SK-N-SH (cell line): Measurements from ENCODE around the gene TERT.

Experiments
- CTCF ChIP-seq: fragments of 200-600 bp; sonication (generic); IDR thresholded peaks from 2 replicates; pipeline ENCODE4 v1.6.1; 2017; ENCODE audit warnings: antibody characterized with exemption, mild to moderate bottlenecking, moderate library complexity
- EZH2phosphoT487 ChIP-seq: fragments of 200-600 bp; sonication (generic); IDR thresholded peaks from 2 replicates; pipeline ENCODE4 v1.6.1; 2017; ENCODE audit warnings: low read depth, mixed run types, mild to moderate bottlenecking, antibody characterized with exemption, moderate library complexity, borderline replicate concordance
- JUND ChIP-seq: IDR thresholded peaks from 2 replicates; pipeline ENCODE4 v1.4.0; 2012
- REST ChIP-seq: IDR thresholded peaks from 2 replicates; pipeline ENCODE4 v1.6.1; 2012; ENCODE audit warnings: mild to moderate bottlenecking, low read depth, low read length, moderate library complexity

GRCh38 chr5:1221721-1222120 is 73.1 kb downstream of the TERT start:
- TF ChIP-seq EZH2phosphoT487 (no peak), REST (no peak), CTCF (no peak), JUND (no peak)
